Measurements from ENCODE around the gene MAN2A1. TPM values are rescaled to one million over a fixed set of nuclear protein-coding genes. Genes with fewer than 3 reads are reported as not detected.

The MAN2A1 gene
- total RNA-seq, 1 experiment from 2014 or later: 51.0 TPM

- no peaks in the 10 kb centered on the region for H3K36me3 ChIP-seq (ENCODE audit: control insufficient read depth, insufficient read depth, low read length)
- ChIA-PET CTCF (no interaction called here), POLR2A (no interaction called here)
- DNase-seq (ENCODE audit: low read depth, low spot score) (no peak), ATAC-seq (0 out of 2 replicates have a peak, but pooled peaks have one; percentile 26)
- TF ChIP-seq CTCF (IDR thresholded peaks at IDR 0.05) (no peak), REST (IDR thresholded peaks at IDR 0.05; ENCODE audit: insufficient read depth in 1 of 2, low read depth in 2 of 2, low read length in 1 of 2) (no peak), POLR2AphosphoS5 (IDR thresholded peaks at IDR 0.05; ENCODE audit: low read depth, low read length) (no peak), TCF7L2 (IDR thresholded peaks at IDR 0.05; ENCODE audit: low read depth, low read length) (no peak), SIN3A (IDR thresholded peaks at IDR 0.05; ENCODE audit: borderline replicate concordance, insufficient read depth, low read depth, low read length) (no peak)
- no TSS peak for BruUV-seq (replicated peaks)
- in situ Hi-C loops (cut with HindIII; ENCODE audit: low pct_unique_long_range_greater_than_20kb, low sequenced_read_pairs): no loop called here
- H3K4me3 ChIP-seq (ENCODE audit: low read depth in 2 of 2, low read length in 2 of 2): no peak overlapping the region
- no peaks in the 10 kb centered on the region for H3K4me1 ChIP-seq (ENCODE audit: control insufficient read depth, insufficient read depth, low read length)
- intact Hi-C loops (cut with micrococcal nuclease; ENCODE audit: unreplicated experiment): no loop called here
- H3K27ac ChIP-seq (ENCODE audit: low read length): no peak overlapping the region
- no peaks in the 10 kb centered on the region for H3K9me3 ChIP-seq (ENCODE audit: control insufficient read depth, insufficient read depth, low read depth, low read length)
- H3K27me3 ChIP-seq (ENCODE audit: control insufficient read depth, insufficient read depth, low read length): no peaks in the 10 kb centered on the region
These were observed 187.4 kb downstream of the MAN2A1 start for GRCh38 chr5:109876941-109877669.

- intact Hi-C loops (cut with micrococcal nuclease; ENCODE audit: unreplicated experiment) (no loop called here), in situ Hi-C loops (cut with HindIII; ENCODE audit: low pct_unique_long_range_greater_than_20kb, low sequenced_read_pairs) (no loop called here)
- no peak for ATAC-seq
- H3K9me3 ChIP-seq (ENCODE audit: control insufficient read depth, insufficient read depth, low read depth, low read length): no peaks in the 10 kb centered on the region
- no TSS peak for BruUV-seq (replicated peaks)
- peak; percentile 77 for DNase-seq (ENCODE audit: low read depth, low spot score)
- H3K4me3 ChIP-seq (ENCODE audit: low read depth in 2 of 2, low read length in 2 of 2): no peak overlapping the region
- ChIA-PET CTCF (no interaction called here), POLR2A (no interaction called here)
- no peak overlapping the region for H3K27ac ChIP-seq (ENCODE audit: low read length)
- H3K4me1 ChIP-seq (ENCODE audit: control insufficient read depth, insufficient read depth, low read length): no peaks in the 10 kb centered on the region
- no peaks in the 10 kb centered on the region for H3K27me3 ChIP-seq (ENCODE audit: control insufficient read depth, insufficient read depth, low read length)
- H3K36me3 ChIP-seq (ENCODE audit: control insufficient read depth, insufficient read depth, low read length): no peaks in the 10 kb centered on the region
- TF ChIP-seq SIN3A (IDR thresholded peaks at IDR 0.05; ENCODE audit: borderline replicate concordance, insufficient read depth, low read depth, low read length) (no peak), TCF7L2 (IDR thresholded peaks at IDR 0.05; ENCODE audit: low read depth, low read length) (no peak)
These were observed 187.9 kb downstream of the MAN2A1 start for GRCh38 chr5:109877670-109878045.

GRCh38 chr5:109878887-109879286 lies 189.2 kb downstream of the MAN2A1 start:
- no peak for ATAC-seq
- CTCF ChIA-PET: no interaction called here

More at GRCh38 chr5:109878887-109879286, 189.2 kb downstream of the MAN2A1 start:
- DNase-seq (ENCODE audit: low read depth, low spot score): no peak
- in situ Hi-C loops (cut with HindIII; ENCODE audit: low pct_unique_long_range_greater_than_20kb, low sequenced_read_pairs): no loop called here
- H3K27ac ChIP-seq (ENCODE audit: low read length): no peak overlapping the region
- intact Hi-C loops (cut with micrococcal nuclease; ENCODE audit: unreplicated experiment): no loop called here
- H3K4me1 ChIP-seq (ENCODE audit: control insufficient read depth, insufficient read depth, low read length): no peaks in the 10 kb centered on the region
- H3K4me3 ChIP-seq (ENCODE audit: low read depth in 2 of 2, low read length in 2 of 2): no peak overlapping the region
- no peaks in the 10 kb centered on the region for H3K27me3 ChIP-seq (ENCODE audit: control insufficient read depth, insufficient read depth, low read length)
- no peaks in the 10 kb centered on the region for H3K36me3 ChIP-seq (ENCODE audit: control insufficient read depth, insufficient read depth, low read length)
- TF ChIP-seq POLR2AphosphoS5 (IDR thresholded peaks at IDR 0.05; ENCODE audit: low read depth, low read length) (no peak), TCF7L2 (IDR thresholded peaks at IDR 0.05; ENCODE audit: low read depth, low read length) (no peak)
- BruUV-seq (replicated peaks): no TSS peak
- H3K9me3 ChIP-seq (ENCODE audit: control insufficient read depth, insufficient read depth, low read depth, low read length): no peaks in the 10 kb centered on the region
- POLR2A ChIA-PET: no interaction called here

Measured in Panc1 (cell line).